GM23338 (cell line): ENCODE results near the gene BNIP2. TPM values are rescaled to one million over a fixed set of nuclear protein-coding genes. Genes with fewer than 3 reads are reported as not detected.

Source experiments
- ATAC-seq: fragments of 200-7000 bp; cut with Tn5 transposase; 3 replicates; pipeline ENCODE4 v1.9.1; 2020
- DNase-seq: peaks from one replicate; pipeline ENCODE4 v3.0.0-alpha.2; 2015; ENCODE audit warnings: low spot score
- H2AFZ ChIP-seq: fragments of 200-600 bp; sonication (generic); 2 replicates; pipeline ENCODE4 v1.8.0; 2016; ENCODE audit warnings: antibody characterized with exemption, mild to moderate bottlenecking, moderate library complexity
- H3F3A ChIP-seq: fragments of 200-600 bp; sonication (generic); replicated peaks from 2 replicates; pipeline ENCODE4 v1.8.0; 2017; ENCODE audit warnings: antibody characterized with exemption, mixed run types, low read depth
- H3K27ac ChIP-seq: fragments of 200-600 bp; sonication (generic); 2 replicates; pipeline ENCODE4 v1.6.1; 2016; ENCODE audit warnings: low read depth
- H3K27me3 ChIP-seq: fragments of 200-600 bp; sonication (generic); 2 replicates; pipeline ENCODE4 v1.8.0; 2016; ENCODE audit warnings: mild to moderate bottlenecking, mixed run types, moderate library complexity; ENCODE audit not compliant: insufficient read depth
- H3K36me3 ChIP-seq: fragments of 200-600 bp; sonication (generic); 2 replicates; pipeline ENCODE4 v1.8.0; 2016; ENCODE audit warnings: mild to moderate bottlenecking; ENCODE audit not compliant: insufficient read depth
- H3K4me1 ChIP-seq: fragments of 200-600 bp; sonication (generic); 2 replicates; pipeline ENCODE4 v1.8.0; 2016; ENCODE audit warnings: mild to moderate bottlenecking, moderate library complexity; ENCODE audit not compliant: insufficient read depth
- H3K4me2 ChIP-seq: fragments of 200-600 bp; sonication (generic); 2 replicates; pipeline ENCODE4 v1.7.1; 2017; ENCODE audit warnings: mixed run types
- H3K4me3 ChIP-seq: fragments of 200-600 bp; sonication (generic); 2 replicates; pipeline ENCODE4 v1.6.1; 2016; ENCODE audit warnings: mixed run types
- H3K79me2 ChIP-seq: fragments of 200-600 bp; sonication (generic); replicated peaks from 2 replicates; pipeline ENCODE4 v1.8.0; 2017; ENCODE audit warnings: mild to moderate bottlenecking; ENCODE audit not compliant: insufficient read depth
- H3K9me2 ChIP-seq: fragments of 200-600 bp; sonication (generic); 2 replicates; pipeline ENCODE4 v1.8.0; 2017; ENCODE audit not compliant: insufficient read depth
- H4K20me1 ChIP-seq: fragments of 200-600 bp; sonication (generic); replicated peaks from 2 replicates; pipeline ENCODE4 v1.8.0; 2017; ENCODE audit warnings: mild to moderate bottlenecking; ENCODE audit not compliant: insufficient read depth
- H3K27ac Mint-ChIP-seq: 2 replicates; pipeline ENCODE4 v1.8.0; 2020; ENCODE audit warnings: inconsistent platforms, mild to moderate bottlenecking, moderate library complexity, mixed read lengths
- H3K27me3 Mint-ChIP-seq: 3 replicates; pipeline ENCODE4 v1.8.0; 2022; ENCODE audit warnings: low read depth, mild to moderate bottlenecking, moderate library complexity, mixed read lengths, inconsistent platforms; ENCODE audit not compliant: insufficient read depth, poor library complexity
- H3K36me3 Mint-ChIP-seq: 3 replicates; pipeline ENCODE4 v1.8.0; 2021; ENCODE audit warnings: low read depth, mild to moderate bottlenecking, inconsistent platforms, moderate library complexity, mixed read lengths
- H3K4me1 Mint-ChIP-seq: 3 replicates; pipeline ENCODE4 v1.8.0; 2020; ENCODE audit warnings: mild to moderate bottlenecking, inconsistent platforms, mixed read lengths
- H3K4me3 Mint-ChIP-seq: 3 replicates; pipeline ENCODE4 v1.8.0; 2021; ENCODE audit warnings: moderate library complexity, mild to moderate bottlenecking, inconsistent platforms, mixed read lengths
- H3K9me3 Mint-ChIP-seq: 3 replicates; pipeline ENCODE4 v1.8.0; 2020; ENCODE audit warnings: moderate library complexity, mild to moderate bottlenecking, inconsistent platforms, mixed read lengths
- CREB1 ChIP-seq: fragments of 250-450 bp; sonication (Bioruptor Pico); IDR thresholded peaks from 2 replicates; pipeline ENCODE4 v1.5.0; 2020; ENCODE audit warnings: low read depth, mild to moderate bottlenecking, moderate library complexity
- EZH2 ChIP-seq: fragments of 200-600 bp; sonication (generic); IDR thresholded peaks from one replicate; pipeline ENCODE4 v1.8.0; 2017; ENCODE audit warnings: antibody characterized with exemption, mild to moderate bottlenecking, low read depth; ENCODE audit not compliant: unreplicated experiment
- NANOG ChIP-seq: IDR thresholded peaks from 2 replicates; pipeline ENCODE4 v1.6.1; 2016; ENCODE audit warnings: antibody characterized with exemption, borderline replicate concordance
- POLR2AphosphoS5 ChIP-seq: IDR thresholded peaks from 2 replicates; pipeline ENCODE4 v1.6.1; 2016; ENCODE audit warnings: antibody characterized with exemption, low read depth
- ZNF114 ChIP-seq: fragments of 250-450 bp; sonication (Bioruptor Pico); IDR thresholded peaks from 2 replicates; pipeline ENCODE4 v1.5.0; 2020; ENCODE audit warnings: mild to moderate bottlenecking, moderate library complexity
- ZNF331 ChIP-seq: fragments of 250-450 bp; sonication (Bioruptor Pico); IDR thresholded peaks from 2 replicates; pipeline ENCODE4 v1.5.0; 2020; ENCODE audit warnings: low read depth, mild to moderate bottlenecking, moderate library complexity
- polyA plus RNA-seq: library from polyadenylated mRNA; unstranded; fragments of >200 nt; fragmentation: Nextera tagmentation; extraction: Ambion mirVana; gene quantifications from 2 replicates; pipeline ENCODE4 v1.2.1, GENCODE V29; 2016
- total RNA-seq: library from RNA; depleted of rRNA; stranded (reverse); fragments of >200 nt; shearing (Covaris generic); gene quantifications from 2 replicates; pipeline ENCODE4 v1.2.3, GENCODE V29; 2014
- TF ChIP-seq, protein P1 (sequence below): fragments of 250-450 bp; sonication (Bioruptor Pico); IDR thresholded peaks from 2 replicates; pipeline ENCODE4 v1.5.0; 2020; ENCODE audit warnings: mild to moderate bottlenecking, moderate library complexity
- TF ChIP-seq, protein P2 (sequence below): IDR thresholded peaks from 2 replicates; pipeline ENCODE4 v1.6.1; 2016; ENCODE audit warnings: antibody characterized with exemption

Gene BNIP2
- total and polyA plus RNA-seq, 2 experiments from 2014 or later, result 43.7 to 83.7 TPM

DNA sequence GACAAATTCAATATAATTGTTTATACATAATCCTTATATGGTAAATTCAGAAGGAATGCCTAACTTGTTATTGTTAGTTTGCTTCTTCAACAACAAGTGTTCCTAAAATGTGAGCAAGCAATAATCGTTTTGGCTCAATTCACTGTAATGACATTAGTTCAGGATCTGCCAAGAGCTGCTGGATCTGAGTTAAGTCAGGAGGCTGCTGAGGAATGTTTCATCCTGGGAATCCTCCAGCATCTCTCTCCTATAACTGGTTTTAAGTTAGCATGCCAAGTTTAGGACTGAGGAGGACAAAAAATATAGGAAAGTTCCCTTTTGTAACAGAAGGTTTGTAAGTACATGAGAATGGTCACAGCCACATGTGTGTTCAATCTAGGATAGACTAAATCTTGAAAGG lies 26.9 kb downstream of the BNIP2 start (continued):
- TF ChIP-seq, protein P1, sequence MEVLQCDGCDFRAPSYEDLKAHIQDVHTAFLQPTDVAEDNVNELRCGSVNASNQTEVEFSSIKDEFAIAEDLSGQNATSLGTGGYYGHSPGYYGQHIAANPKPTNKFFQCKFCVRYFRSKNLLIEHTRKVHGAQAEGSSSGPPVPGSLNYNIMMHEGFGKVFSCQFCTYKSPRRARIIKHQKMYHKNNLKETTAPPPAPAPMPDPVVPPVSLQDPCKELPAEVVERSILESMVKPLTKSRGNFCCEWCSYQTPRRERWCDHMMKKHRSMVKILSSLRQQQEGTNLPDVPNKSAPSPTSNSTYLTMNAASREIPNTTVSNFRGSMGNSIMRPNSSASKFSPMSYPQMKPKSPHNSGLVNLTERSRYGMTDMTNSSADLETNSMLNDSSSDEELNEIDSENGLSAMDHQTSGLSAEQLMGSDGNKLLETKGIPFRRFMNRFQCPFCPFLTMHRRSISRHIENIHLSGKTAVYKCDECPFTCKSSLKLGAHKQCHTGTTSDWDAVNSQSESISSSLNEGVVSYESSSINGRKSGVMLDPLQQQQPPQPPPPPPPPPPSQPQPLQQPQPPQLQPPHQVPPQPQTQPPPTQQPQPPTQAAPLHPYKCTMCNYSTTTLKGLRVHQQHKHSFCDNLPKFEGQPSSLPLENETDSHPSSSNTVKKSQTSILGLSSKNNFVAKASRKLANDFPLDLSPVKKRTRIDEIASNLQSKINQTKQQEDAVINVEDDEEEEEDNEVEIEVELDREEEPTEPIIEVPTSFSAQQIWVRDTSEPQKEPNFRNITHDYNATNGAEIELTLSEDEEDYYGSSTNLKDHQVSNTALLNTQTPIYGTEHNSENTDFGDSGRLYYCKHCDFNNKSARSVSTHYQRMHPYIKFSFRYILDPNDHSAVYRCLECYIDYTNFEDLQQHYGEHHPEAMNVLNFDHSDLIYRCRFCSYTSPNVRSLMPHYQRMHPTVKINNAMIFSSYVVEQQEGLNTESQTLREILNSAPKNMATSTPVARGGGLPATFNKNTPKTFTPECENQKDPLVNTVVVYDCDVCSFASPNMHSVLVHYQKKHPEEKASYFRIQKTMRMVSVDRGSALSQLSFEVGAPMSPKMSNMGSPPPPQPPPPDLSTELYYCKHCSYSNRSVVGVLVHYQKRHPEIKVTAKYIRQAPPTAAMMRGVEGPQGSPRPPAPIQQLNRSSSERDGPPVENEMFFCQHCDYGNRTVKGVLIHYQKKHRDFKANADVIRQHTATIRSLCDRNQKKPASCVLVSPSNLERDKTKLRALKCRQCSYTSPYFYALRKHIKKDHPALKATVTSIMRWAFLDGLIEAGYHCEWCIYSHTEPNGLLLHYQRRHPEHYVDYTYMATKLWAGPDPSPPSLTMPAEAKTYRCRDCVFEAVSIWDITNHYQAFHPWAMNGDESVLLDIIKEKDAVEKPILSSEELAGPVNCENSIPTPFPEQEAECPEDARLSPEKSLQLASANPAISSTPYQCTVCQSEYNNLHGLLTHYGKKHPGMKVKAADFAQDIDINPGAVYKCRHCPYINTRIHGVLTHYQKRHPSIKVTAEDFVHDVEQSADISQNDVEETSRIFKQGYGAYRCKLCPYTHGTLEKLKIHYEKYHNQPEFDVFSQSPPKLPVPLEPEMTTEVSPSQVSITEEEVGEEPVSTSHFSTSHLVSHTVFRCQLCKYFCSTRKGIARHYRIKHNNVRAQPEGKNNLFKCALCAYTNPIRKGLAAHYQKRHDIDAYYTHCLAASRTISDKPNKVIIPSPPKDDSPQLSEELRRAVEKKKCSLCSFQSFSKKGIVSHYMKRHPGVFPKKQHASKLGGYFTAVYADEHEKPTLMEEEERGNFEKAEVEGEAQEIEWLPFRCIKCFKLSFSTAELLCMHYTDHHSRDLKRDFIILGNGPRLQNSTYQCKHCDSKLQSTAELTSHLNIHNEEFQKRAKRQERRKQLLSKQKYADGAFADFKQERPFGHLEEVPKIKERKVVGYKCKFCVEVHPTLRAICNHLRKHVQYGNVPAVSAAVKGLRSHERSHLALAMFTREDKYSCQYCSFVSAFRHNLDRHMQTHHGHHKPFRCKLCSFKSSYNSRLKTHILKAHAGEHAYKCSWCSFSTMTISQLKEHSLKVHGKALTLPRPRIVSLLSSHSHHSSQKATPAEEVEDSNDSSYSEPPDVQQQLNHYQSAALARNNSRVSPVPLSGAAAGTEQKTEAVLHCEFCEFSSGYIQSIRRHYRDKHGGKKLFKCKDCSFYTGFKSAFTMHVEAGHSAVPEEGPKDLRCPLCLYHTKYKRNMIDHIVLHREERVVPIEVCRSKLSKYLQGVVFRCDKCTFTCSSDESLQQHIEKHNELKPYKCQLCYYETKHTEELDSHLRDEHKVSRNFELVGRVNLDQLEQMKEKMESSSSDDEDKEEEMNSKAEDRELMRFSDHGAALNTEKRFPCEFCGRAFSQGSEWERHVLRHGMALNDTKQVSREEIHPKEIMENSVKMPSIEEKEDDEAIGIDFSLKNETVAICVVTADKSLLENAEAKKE (CRISPR knock-in tag), result no peak
- TF ChIP-seq ZNF331 (CRISPR knock-in tag) (no peak), EZH2 (no peak)

DNA sequence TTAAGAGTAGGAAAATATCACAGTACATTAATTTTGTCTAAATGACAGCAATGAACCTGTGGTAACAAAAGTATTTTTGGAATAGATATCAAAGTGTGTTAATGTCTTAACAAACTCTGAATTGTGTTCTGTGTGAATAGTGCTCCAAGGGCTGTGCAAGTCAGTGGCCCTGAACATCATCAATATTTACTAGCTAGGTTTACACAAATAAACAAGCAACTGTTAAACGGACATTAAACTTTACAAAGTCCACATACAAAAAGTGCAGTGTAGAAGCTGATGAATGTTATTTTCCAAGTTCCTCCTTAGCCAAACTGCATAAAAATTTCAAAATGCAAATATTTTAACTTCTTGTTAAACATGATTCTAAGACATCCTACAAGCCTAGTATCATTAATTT lies 29.8 kb downstream of the BNIP2 start:
- ATAC-seq (no peak), DNase-seq (no peak)
- Mint-ChIP-seq H3K4me3 (no peak overlapping the region), H3K4me1 (no peaks in the 10 kb centered on the region), H3K27ac (no peak overlapping the region), H3K9me3 (no peaks in the 10 kb centered on the region), H3K27me3 (no peaks in the 10 kb centered on the region), H3K36me3 (peaks cover 12% of the 10 kb centered on the region; the same call in 2 of the 3 replicates)
- no peaks in the 10 kb centered on the region for H3F3A ChIP-seq
- H3K4me3 ChIP-seq, result no peak overlapping the region
- H3K4me2 ChIP-seq, result no peak overlapping the region
- H3K9me2 ChIP-seq, result no peaks in the 10 kb centered on the region
- no peak overlapping the region for H2AFZ ChIP-seq
- peaks cover 27% of the 10 kb centered on the region for H3K79me2 ChIP-seq
- peaks cover 18% of the 10 kb centered on the region for H4K20me1 ChIP-seq
- no peak overlapping the region for H3K27ac ChIP-seq
- no peaks in the 10 kb centered on the region for H3K27me3 ChIP-seq
- H3K36me3 ChIP-seq, result peaks cover 22% of the 10 kb centered on the region
- H3K4me1 ChIP-seq, result peaks cover 10% of the 10 kb centered on the region; the same call in 1 of the 2 replicates
- TF ChIP-seq, protein P2, sequence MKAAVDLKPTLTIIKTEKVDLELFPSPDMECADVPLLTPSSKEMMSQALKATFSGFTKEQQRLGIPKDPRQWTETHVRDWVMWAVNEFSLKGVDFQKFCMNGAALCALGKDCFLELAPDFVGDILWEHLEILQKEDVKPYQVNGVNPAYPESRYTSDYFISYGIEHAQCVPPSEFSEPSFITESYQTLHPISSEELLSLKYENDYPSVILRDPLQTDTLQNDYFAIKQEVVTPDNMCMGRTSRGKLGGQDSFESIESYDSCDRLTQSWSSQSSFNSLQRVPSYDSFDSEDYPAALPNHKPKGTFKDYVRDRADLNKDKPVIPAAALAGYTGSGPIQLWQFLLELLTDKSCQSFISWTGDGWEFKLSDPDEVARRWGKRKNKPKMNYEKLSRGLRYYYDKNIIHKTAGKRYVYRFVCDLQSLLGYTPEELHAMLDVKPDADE, result no peak
- TF ChIP-seq ZNF114 (CRISPR knock-in tag), result no peak
- TF ChIP-seq, protein P1 (CRISPR knock-in tag), result no peak
- no peak for TF ChIP-seq POLR2AphosphoS5
- TF ChIP-seq CREB1 (CRISPR knock-in tag), result no peak
- TF ChIP-seq NANOG, result no peak
